GM12892 (cell line): ENCODE measurements around the gene SSBP3.

Experiments used
- POLR2A ChIP-seq: IDR thresholded peaks from 2 replicates; pipeline ENCODE4 v1.6.1; 2011; ENCODE audit warnings: low read depth, low read length, control low read depth
- POLR2AphosphoS5 ChIP-seq: IDR thresholded peaks from 2 replicates; pipeline ENCODE4 v1.6.1; 2011; ENCODE audit warnings: low read depth, low read length, control low read depth

DNA sequence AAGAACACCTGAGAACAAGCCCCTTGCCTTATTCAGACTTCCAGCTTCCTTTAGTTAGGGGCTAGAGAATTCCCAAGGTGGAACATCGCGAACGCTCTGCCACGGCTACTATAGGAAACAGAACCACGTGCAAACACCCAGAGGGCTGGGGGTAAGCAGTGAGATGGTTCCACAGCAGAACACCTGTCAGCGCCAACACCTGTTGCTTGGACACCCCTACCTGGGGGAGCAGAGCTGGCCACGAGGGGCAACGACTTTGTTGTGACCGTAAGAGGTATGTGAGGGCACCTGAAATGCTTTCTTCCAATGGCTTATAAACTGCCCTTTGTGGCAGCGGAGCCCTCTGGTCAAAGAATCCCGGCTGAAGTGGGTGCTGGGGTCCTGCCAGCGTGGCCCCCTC lies 155.5 kb downstream of the SSBP3 start:
- TF ChIP-seq POLR2A (no peak), POLR2AphosphoS5 (no peak)
